C4-2B (cell line): Measurements from ENCODE around the gene BAIAP2L2.

Experiments used
- ZFX ChIP-seq: fragments of 450-650 bp; IDR thresholded peaks from 2 replicates; pipeline ENCODE4 v1.6.1; 2017
- TF ChIP-seq, protein P1 (sequence below): fragments of 450-650 bp; conservative IDR thresholded peaks from 2 replicates; pipeline ENCODE4 v1.5.1; 2017; ENCODE audit warnings: mild to moderate bottlenecking

DNA sequence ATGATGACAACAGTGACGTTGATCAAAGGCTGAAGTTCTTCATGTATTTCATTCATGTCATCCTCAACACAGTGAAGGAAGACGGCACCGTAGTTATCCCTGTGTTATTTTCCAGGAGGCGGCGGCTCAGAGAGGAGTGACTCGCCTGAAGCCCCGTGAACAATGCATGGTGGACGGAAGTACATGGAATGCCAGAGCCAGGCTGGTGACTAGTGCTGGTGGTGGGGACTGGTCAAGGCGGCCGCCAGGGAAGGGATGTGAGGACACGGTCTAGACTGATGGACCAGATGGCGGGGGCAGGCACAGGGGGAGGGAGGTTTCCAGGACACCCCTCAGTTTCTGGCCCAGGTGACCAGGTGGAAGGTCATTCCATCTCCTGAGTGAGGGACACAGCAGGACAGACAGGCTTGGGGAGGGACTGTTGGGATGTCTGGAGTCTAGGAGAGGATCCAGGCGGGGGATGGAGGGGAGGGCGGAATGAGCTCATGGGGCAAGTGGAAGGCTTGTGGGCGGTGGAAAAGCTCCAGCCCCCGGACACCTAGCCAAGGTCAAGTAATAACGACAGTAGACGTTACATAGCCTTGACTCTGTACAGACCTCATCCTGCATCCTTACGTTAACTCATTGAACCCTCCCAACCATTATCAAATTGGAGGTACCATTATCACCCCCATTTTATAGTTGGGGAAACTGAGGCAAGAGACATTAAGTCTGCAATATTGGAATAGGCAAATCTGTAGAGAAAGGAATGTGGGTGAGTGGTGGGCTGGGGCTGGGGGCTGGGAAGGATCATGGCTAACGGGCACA is 69.3 kb downstream of the BAIAP2L2 start:
- TF ChIP-seq, protein P1, sequence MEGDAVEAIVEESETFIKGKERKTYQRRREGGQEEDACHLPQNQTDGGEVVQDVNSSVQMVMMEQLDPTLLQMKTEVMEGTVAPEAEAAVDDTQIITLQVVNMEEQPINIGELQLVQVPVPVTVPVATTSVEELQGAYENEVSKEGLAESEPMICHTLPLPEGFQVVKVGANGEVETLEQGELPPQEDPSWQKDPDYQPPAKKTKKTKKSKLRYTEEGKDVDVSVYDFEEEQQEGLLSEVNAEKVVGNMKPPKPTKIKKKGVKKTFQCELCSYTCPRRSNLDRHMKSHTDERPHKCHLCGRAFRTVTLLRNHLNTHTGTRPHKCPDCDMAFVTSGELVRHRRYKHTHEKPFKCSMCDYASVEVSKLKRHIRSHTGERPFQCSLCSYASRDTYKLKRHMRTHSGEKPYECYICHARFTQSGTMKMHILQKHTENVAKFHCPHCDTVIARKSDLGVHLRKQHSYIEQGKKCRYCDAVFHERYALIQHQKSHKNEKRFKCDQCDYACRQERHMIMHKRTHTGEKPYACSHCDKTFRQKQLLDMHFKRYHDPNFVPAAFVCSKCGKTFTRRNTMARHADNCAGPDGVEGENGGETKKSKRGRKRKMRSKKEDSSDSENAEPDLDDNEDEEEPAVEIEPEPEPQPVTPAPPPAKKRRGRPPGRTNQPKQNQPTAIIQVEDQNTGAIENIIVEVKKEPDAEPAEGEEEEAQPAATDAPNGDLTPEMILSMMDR: no peak
- TF ChIP-seq ZFX: no peak
